ENCODE measurements around the gene DIP2B.

Gene DIP2B

DNA sequence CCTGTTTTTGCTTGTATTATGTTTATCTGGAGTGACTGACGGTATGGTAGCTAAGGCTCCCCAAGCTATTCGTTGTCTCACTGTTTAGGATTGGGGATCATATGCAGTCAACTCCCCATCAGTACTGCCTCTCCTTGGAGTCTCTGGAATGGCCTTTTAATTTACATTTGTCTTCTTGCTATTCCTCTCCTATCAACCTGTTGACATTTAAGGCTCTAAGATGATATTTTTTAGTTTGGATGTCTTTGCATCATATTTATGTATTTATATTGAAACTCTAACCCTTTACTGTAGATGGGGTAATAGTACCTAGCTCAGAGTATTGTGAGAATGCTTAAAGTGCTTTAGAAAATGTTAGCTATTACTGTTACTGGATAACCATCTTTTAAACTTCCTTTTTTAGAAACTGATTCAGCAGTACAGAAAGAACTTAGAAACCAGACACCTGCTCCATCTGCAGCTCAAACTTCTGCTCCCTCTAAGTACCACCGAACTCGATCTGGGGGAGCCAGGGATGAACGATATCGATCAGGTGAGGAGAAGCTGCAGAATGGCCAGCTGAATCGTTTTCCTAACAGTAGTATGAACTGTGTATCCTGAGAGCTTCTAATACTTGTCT lies 135.6 kb downstream of the DIP2B start:
- Histone ChIP-seq H3K4me1 (ENCODE audit: control insufficient read depth, insufficient read depth, low read length) (peaks cover 4% of the 10 kb centered on the region; the same call in 1 of the 2 replicates), H3K27me3 (ENCODE audit: control insufficient read depth, insufficient read depth, low read length) (no peaks in the 10 kb centered on the region), H3K27ac (ENCODE audit: low read depth, low read length) (no peak overlapping the region), H3K9me3 (ENCODE audit: control insufficient read depth, insufficient read depth, low read depth, low read length) (no peaks in the 10 kb centered on the region), H3K4me3 (ENCODE audit: low read depth, low read length) (no peak overlapping the region), H3K36me3 (ENCODE audit: control insufficient read depth, insufficient read depth, low read length) (peaks cover 3% of the 10 kb centered on the region; the same call in 1 of the 2 replicates), H3K9ac (ENCODE audit: low read length) (no peak overlapping the region)

DNA sequence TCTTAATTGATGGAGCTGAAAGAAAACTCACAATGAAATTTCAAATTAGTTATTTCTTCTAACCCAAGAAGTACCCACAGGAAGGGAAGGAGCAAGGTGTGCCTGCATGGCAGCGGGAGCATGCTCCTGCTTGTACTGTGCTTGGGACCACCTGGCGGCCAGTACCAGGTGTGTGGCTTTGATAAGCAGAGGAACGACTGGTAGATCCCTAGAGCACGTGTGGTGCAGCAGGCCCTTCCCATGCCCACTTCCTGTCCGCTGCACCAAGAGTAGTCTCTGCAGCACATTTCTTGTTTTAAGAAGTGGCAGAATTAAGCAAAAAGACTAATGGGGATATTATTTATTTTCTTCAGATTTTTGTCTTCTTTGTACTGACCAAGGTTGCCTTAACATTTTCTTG lies 136.8 kb downstream of the DIP2B start:
- peaks cover 3% of the 10 kb centered on the region; the same call in 1 of the 2 replicates for H3K36me3 ChIP-seq (ENCODE audit: control insufficient read depth, insufficient read depth, low read length)
- no peaks in the 10 kb centered on the region for H3K27me3 ChIP-seq (ENCODE audit: control insufficient read depth, insufficient read depth, low read length)
- peaks cover 4% of the 10 kb centered on the region; the same call in 1 of the 2 replicates for H3K4me1 ChIP-seq (ENCODE audit: control insufficient read depth, insufficient read depth, low read length)
- no peak overlapping the region for H3K4me3 ChIP-seq (ENCODE audit: low read depth, low read length)
- H3K9ac ChIP-seq (ENCODE audit: low read length), result no peak overlapping the region
- no peak overlapping the region for H3K27ac ChIP-seq (ENCODE audit: low read depth, low read length)
- H3K9me3 ChIP-seq (ENCODE audit: control insufficient read depth, insufficient read depth, low read depth, low read length), result no peaks in the 10 kb centered on the region

DNA sequence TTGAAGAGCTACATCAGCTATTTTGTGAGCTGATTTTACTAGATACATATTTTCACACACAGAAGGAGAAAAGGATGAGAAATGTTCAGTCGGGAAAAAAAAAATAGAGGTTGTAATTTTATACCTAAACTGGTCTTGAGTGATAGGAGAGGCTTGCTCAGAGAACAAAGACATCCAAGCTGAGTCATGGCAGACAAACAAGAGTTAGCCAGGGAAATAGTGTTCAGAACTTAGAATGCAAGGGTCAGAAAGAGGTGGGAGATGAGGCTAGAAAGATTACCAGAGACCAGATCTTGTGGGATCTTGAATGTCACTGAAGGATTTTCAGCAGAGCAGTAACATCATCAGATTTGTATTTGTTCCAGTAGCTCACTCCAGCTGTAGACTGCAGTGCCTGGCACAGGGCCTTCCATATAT lies 137.3 kb downstream of the DIP2B start:
- H3K9ac ChIP-seq (ENCODE audit: low read length), result no peak overlapping the region
- H3K4me1 ChIP-seq (ENCODE audit: control insufficient read depth, insufficient read depth, low read length), result peaks cover under 1% of the 10 kb centered on the region
- H3K9me3 ChIP-seq (ENCODE audit: control insufficient read depth, insufficient read depth, low read depth, low read length), result no peaks in the 10 kb centered on the region
- peaks cover 3% of the 10 kb centered on the region; the same call in 1 of the 2 replicates for H3K36me3 ChIP-seq (ENCODE audit: control insufficient read depth, insufficient read depth, low read length)
- no peak overlapping the region for H3K4me3 ChIP-seq (ENCODE audit: low read depth, low read length)
- H3K27ac ChIP-seq (ENCODE audit: low read depth, low read length), result no peak overlapping the region
- H3K27me3 ChIP-seq (ENCODE audit: control insufficient read depth, insufficient read depth, low read length), result no peaks in the 10 kb centered on the region

DNA sequence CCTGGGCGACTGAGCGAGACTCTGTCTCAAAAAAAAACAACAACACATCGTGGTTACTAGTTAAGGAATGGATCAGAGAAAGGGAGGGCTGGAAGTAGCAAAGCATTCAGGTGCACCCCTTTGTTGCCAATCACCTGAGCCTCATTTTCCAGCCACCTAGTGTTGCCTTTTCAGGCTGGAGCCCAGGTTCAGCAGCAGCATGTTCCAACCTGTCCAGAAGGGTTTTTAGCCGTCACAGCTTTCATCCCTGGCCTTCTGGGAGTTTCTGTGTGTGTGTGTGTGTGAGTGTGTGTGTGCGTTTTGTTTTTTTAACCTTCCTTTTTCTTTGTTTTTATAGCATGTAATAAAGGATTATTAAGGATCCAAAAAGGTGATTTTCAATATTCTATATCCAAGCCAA lies 138.0 kb downstream of the DIP2B start:
- H3K36me3 ChIP-seq (ENCODE audit: control insufficient read depth, insufficient read depth, low read length), result peaks cover 3% of the 10 kb centered on the region; the same call in 1 of the 2 replicates
- H3K27me3 ChIP-seq (ENCODE audit: control insufficient read depth, insufficient read depth, low read length), result no peaks in the 10 kb centered on the region
- H3K27ac ChIP-seq (ENCODE audit: low read depth, low read length), result no peak overlapping the region
- H3K4me1 ChIP-seq (ENCODE audit: control insufficient read depth, insufficient read depth, low read length), result peaks cover 4% of the 10 kb centered on the region
- H3K9me3 ChIP-seq (ENCODE audit: control insufficient read depth, insufficient read depth, low read depth, low read length), result no peaks in the 10 kb centered on the region
- no peak overlapping the region for H3K4me3 ChIP-seq (ENCODE audit: low read depth, low read length)
- H3K9ac ChIP-seq (ENCODE audit: low read length), result no peak overlapping the region

DNA sequence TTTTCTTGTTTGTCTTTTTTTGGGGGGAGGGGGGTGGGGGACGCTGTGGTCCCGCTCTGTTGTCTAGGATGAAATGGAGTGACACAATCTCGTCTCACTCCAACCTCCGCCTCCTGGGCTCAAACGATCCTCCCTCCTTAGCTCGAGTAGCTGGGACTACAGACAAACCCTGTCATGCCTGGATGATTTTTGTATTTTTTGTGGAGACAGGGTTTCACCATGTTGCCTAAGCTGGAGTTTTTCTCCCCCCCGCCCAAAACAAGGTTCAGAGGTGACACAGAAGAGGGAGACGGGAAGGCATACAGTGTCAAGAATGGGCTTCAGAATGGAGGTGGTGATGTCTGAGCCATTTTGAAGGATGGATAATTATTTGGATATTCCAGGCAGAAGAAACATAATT lies 142.2 kb downstream of the DIP2B start:
- H3K4me3 ChIP-seq (ENCODE audit: low read depth, low read length), result no peak overlapping the region
- H3K27ac ChIP-seq (ENCODE audit: low read depth, low read length), result no peak overlapping the region
- no peaks in the 10 kb centered on the region for H3K9me3 ChIP-seq (ENCODE audit: control insufficient read depth, insufficient read depth, low read depth, low read length)
- H3K4me1 ChIP-seq (ENCODE audit: control insufficient read depth, insufficient read depth, low read length), result peaks cover 4% of the 10 kb centered on the region
- no peak overlapping the region for H3K9ac ChIP-seq (ENCODE audit: low read length)
- no peaks in the 10 kb centered on the region for H3K36me3 ChIP-seq (ENCODE audit: control insufficient read depth, insufficient read depth, low read length)
- no peaks in the 10 kb centered on the region for H3K27me3 ChIP-seq (ENCODE audit: control insufficient read depth, insufficient read depth, low read length)

DNA sequence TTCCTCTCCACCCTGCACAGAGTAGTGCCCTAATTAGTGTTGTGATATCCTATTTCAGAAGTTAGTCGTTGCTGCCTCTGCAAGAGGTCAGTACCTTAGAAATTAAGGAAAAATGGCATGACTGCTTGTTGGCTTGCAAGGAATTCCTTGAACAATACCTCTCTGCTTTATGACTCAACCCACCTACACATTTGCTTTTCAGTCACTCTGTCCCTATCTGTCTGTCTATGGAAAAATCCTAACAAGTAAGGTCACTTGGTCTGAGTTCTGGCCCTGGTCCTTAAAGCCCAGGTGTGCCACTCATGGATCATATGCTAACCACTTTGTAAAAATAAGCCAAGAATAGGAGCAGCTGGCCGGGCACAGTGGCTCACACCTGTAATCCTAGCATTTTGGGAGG lies 142.7 kb downstream of the DIP2B start:
- no peak overlapping the region for H3K9ac ChIP-seq (ENCODE audit: low read length)
- H3K9me3 ChIP-seq (ENCODE audit: control insufficient read depth, insufficient read depth, low read depth, low read length), result no peaks in the 10 kb centered on the region
- H3K4me3 ChIP-seq (ENCODE audit: low read depth, low read length), result no peak overlapping the region
- no peaks in the 10 kb centered on the region for H3K36me3 ChIP-seq (ENCODE audit: control insufficient read depth, insufficient read depth, low read length)
- peaks cover 4% of the 10 kb centered on the region for H3K4me1 ChIP-seq (ENCODE audit: control insufficient read depth, insufficient read depth, low read length)
- H3K27ac ChIP-seq (ENCODE audit: low read depth, low read length), result no peak overlapping the region
- no peaks in the 10 kb centered on the region for H3K27me3 ChIP-seq (ENCODE audit: control insufficient read depth, insufficient read depth, low read length)

DNA sequence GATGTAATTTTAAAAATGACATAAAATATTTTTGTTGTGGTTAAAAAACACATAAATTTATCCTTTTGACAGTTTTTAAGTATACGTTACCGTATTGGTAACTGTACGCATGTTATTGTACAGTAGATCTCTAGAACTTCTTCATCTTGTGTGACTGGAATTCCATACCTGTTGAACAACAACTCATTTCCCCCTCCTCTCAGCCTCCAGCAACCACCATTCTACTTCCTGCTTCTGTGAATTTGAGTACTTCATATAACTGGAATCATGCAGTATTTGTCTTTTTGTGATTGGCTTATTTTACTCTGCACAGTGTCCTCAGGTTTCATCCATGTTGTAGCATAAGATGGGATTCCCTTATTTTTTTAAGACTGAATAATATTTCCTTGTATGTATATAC lies 145.5 kb downstream of the DIP2B start:
- no peak overlapping the region for H3K9ac ChIP-seq (ENCODE audit: low read length)
- H3K9me3 ChIP-seq (ENCODE audit: control insufficient read depth, insufficient read depth, low read depth, low read length), result no peaks in the 10 kb centered on the region
- no peak overlapping the region for H3K27ac ChIP-seq (ENCODE audit: low read depth, low read length)
- peaks cover 4% of the 10 kb centered on the region for H3K4me1 ChIP-seq (ENCODE audit: control insufficient read depth, insufficient read depth, low read length)
- H3K27me3 ChIP-seq (ENCODE audit: control insufficient read depth, insufficient read depth, low read length), result no peaks in the 10 kb centered on the region
- H3K36me3 ChIP-seq (ENCODE audit: control insufficient read depth, insufficient read depth, low read length), result no peaks in the 10 kb centered on the region
- H3K4me3 ChIP-seq (ENCODE audit: low read depth, low read length), result no peak overlapping the region

DNA sequence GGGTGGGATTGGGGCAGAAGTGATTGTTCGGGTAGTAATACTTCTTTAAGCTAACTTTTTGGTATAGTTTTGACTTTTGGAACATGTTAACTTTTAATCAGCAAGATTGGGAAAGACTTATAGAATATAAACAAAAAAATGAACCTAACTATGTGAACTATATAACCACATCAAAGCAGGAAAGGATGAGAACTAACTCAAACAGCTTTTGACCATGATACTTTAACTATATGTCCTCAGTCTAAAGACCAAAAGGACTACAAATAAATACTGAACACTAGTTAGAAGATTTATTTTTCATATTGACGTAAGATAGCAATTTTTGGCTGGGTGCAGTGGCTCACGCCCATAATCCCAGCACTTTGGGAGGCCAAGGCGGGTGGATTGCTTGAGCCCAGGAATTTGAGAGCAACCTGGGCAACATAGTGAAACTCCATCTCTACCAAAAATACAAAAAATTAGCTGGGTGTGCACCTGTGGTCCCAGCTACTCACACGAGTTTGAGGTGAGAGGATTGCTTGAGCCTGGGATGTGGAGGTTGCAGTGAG lies 150.7 kb downstream of the DIP2B start:
- Histone ChIP-seq H3K9me3 (ENCODE audit: control insufficient read depth, insufficient read depth, low read depth, low read length) (no peaks in the 10 kb centered on the region), H3K4me3 (ENCODE audit: low read depth, low read length) (no peak overlapping the region), H3K27ac (ENCODE audit: low read depth, low read length) (no peak overlapping the region), H3K36me3 (ENCODE audit: control insufficient read depth, insufficient read depth, low read length) (no peaks in the 10 kb centered on the region), H3K9ac (ENCODE audit: low read length) (no peak overlapping the region), H3K27me3 (ENCODE audit: control insufficient read depth, insufficient read depth, low read length) (no peaks in the 10 kb centered on the region), H3K4me1 (ENCODE audit: control insufficient read depth, insufficient read depth, low read length) (no peaks in the 10 kb centered on the region)

DNA sequence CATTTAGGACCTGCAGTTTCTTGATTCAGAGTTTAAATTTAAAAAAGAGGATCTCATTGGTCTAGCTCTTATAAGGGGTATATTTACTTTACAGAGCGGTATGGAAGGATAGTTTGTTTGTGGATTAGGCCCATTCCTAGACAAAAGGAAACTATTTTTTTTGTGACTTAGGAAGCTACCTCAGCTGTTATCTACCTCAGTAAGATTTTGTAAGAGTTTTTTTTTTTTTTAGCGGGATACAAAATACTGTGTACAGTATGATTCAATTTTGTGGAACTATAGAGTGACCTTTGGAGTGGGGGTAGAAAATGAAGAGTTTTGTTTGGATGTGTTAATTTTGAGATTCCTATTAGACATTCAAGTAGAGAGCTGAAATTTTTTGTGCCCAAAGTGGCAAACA lies 154.5 kb downstream of the DIP2B start:
- H3K9me3 ChIP-seq (ENCODE audit: control insufficient read depth, insufficient read depth, low read depth, low read length), result no peaks in the 10 kb centered on the region
- no peaks in the 10 kb centered on the region for H3K4me1 ChIP-seq (ENCODE audit: control insufficient read depth, insufficient read depth, low read length)
- H3K4me3 ChIP-seq (ENCODE audit: low read depth, low read length), result no peak overlapping the region
- H3K9ac ChIP-seq (ENCODE audit: low read length), result no peak overlapping the region
- H3K27ac ChIP-seq (ENCODE audit: low read depth, low read length), result no peak overlapping the region
- no peaks in the 10 kb centered on the region for H3K36me3 ChIP-seq (ENCODE audit: control insufficient read depth, insufficient read depth, low read length)
- H3K27me3 ChIP-seq (ENCODE audit: control insufficient read depth, insufficient read depth, low read length), result no peaks in the 10 kb centered on the region

DNA sequence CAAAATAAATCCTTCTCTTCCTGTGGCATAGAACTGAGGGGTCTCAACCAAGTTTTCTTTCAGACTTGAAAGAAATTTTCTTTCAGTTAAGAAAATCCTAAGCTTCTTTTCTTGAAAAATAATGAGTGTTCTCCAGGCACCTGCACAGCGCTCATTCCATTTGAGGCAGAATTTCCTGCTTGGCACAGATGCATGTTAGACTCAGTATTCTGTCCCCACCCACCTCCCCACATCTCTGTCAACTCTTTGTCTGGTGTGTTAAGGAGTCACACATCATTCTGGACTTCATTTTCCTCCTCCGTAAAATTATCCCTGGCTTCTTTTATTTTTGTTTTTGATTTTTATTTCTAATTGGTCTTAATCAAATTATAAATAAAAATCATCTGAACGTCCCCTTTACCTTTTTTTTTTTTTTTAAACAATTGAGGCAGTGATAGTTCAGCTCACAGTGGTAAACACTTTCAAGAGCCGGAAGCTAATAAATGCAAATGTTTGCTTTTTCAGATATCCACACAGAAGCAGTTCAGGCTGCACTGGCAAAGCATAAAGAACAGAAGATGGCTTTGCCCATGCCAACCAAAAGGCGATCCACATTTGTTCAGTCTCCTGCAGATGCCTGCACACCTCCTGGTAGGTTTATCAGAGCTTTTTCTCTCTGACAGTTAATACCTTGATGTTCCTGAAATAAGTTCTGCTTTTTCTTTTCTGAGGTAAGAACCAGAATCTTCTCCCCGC lies 155.1 kb downstream of the DIP2B start:
- no peaks in the 10 kb centered on the region for H3K9me3 ChIP-seq (ENCODE audit: control insufficient read depth, insufficient read depth, low read depth, low read length)
- H3K4me3 ChIP-seq (ENCODE audit: low read depth, low read length), result no peak overlapping the region
- no peak overlapping the region for H3K9ac ChIP-seq (ENCODE audit: low read length)
- no peaks in the 10 kb centered on the region for H3K4me1 ChIP-seq (ENCODE audit: control insufficient read depth, insufficient read depth, low read length)
- no peaks in the 10 kb centered on the region for H3K27me3 ChIP-seq (ENCODE audit: control insufficient read depth, insufficient read depth, low read length)
- no peak overlapping the region for H3K27ac ChIP-seq (ENCODE audit: low read depth, low read length)
- no peaks in the 10 kb centered on the region for H3K36me3 ChIP-seq (ENCODE audit: control insufficient read depth, insufficient read depth, low read length)

DNA sequence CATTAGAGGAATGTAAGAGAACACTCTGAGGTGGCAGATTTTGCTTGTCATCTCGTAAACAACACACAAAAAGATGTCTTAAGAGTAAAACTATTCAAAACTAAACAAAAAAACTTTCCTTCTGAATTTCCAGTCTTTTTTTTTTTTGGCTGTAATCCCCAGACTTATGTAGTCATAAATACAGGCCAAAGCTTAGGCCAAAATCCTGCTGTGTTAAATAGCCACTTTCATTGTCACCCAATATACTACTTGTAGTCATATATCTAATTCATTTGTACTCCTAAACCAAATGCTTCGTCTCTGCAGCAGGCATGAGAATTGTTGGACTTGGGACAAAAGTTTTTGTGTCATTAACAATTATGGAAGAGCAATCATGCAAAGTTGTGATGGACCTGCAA lies 155.6 kb downstream of the DIP2B start:
- Histone ChIP-seq H3K9ac (ENCODE audit: low read length) (no peak overlapping the region), H3K27ac (ENCODE audit: low read depth, low read length) (no peak overlapping the region), H3K27me3 (ENCODE audit: control insufficient read depth, insufficient read depth, low read length) (no peaks in the 10 kb centered on the region), H3K9me3 (ENCODE audit: control insufficient read depth, insufficient read depth, low read depth, low read length) (no peaks in the 10 kb centered on the region), H3K4me3 (ENCODE audit: low read depth, low read length) (no peak overlapping the region), H3K4me1 (ENCODE audit: control insufficient read depth, insufficient read depth, low read length) (no peaks in the 10 kb centered on the region), H3K36me3 (ENCODE audit: control insufficient read depth, insufficient read depth, low read length) (no peaks in the 10 kb centered on the region)

All from HUES6 (cell line).